Liver (tissue), 3 donors: ENCODE measurements around the gene SNX15.

Experiments
- CTCF ChIP-seq: fragments of 150-350 bp; IDR thresholded peaks from 2 replicates; pipeline ENCODE4 v1.5.1; 2017; ENCODE audit warnings: improper control_type of control experiment, low read depth, low read length; ENCODE audit not compliant: missing input control
- EGR1 ChIP-seq, 2 donors: IDR thresholded peaks; 2 replicates each; pipeline ENCODE4 v1.6.1; 2016 to 2018; ENCODE audit warnings: antibody characterized with exemption in 2 of 2, low read depth in 2 of 2
- YY1 ChIP-seq: IDR thresholded peaks from 2 replicates; pipeline ENCODE4 v1.6.1; 2016; ENCODE audit warnings: antibody characterized with exemption, mild to moderate bottlenecking
- donor health status: healthy.
- donor health status: healthy.

- TF ChIP-seq YY1 (no peak), CTCF (no peak), EGR1 (IDR thresholded peaks at IDR 0.05; ENCODE audit: low read depth in 2 of 2) (no peak)
These were observed 16.8 kb downstream of the SNX15 start for GRCh38 chr11:65043881-65044501.
